CD8-positive, alpha-beta memory T cell (primary cell): ENCODE measurements around the gene GAPDHS. TPM values are rescaled to one million over a fixed set of nuclear protein-coding genes. Genes with fewer than 3 reads are reported as not detected.

Source experiments
- CTCF ChIA-PET: fragments of 350-600 bp; sonication (Branson Sonifier 250); formaldehyde crosslinking; loops from one replicate; lab custom pipeline; 2021; ENCODE audit warnings: antibody characterized with exemption; lab: Charles Lee
- POLR2A ChIA-PET: fragments of 350-600 bp; sonication (Branson Sonifier 250); formaldehyde crosslinking; loops from one replicate; lab custom pipeline; 2021; ENCODE audit warnings: antibody characterized with exemption; lab: Charles Lee
- DNase-seq, 5 donors: peaks; one replicate each; pipeline versions ENCODE4 v3.0.0 to v3.0.0-alpha.2; 2020 to 2022; ENCODE audit warnings: mixed read lengths in 1 of 5
- H3K27ac ChIP-seq: one replicate; pipeline ENCODE4 v1.7.0; 2013; ENCODE audit warnings: low read depth, mild to moderate bottlenecking, low read length, moderate library complexity
- H3K27me3 ChIP-seq: 2 replicates; pipeline ENCODE4 v1.7.0; 2013; ENCODE audit warnings: low read length, mild to moderate bottlenecking; ENCODE audit not compliant: insufficient read depth, poor library complexity, severe bottlenecking
- H3K36me3 ChIP-seq: 2 replicates; pipeline ENCODE4 v1.7.0; 2013; ENCODE audit warnings: mild to moderate bottlenecking, low read length, moderate library complexity; ENCODE audit not compliant: insufficient read depth
- H3K4me1 ChIP-seq: 2 replicates; pipeline ENCODE4 v1.7.0; 2013; ENCODE audit warnings: mild to moderate bottlenecking, low read length, moderate library complexity; ENCODE audit not compliant: insufficient read depth
- H3K4me3 ChIP-seq: 2 replicates; pipeline ENCODE4 v1.7.0; 2013; ENCODE audit warnings: mild to moderate bottlenecking, low read length
- H3K9me3 ChIP-seq: 2 replicates; pipeline ENCODE4 v1.7.0; 2013; ENCODE audit warnings: mild to moderate bottlenecking, low read length
- H3K27ac Mint-ChIP-seq, 8 donors: one replicate each; pipeline ENCODE4 v1.8.0; 2020 to 2021; ENCODE audit warnings: mixed read lengths in 8 of 8, mild to moderate bottlenecking in 6 of 8, inconsistent platforms in 3 of 8, moderate library complexity in 3 of 8
- H3K27me3 Mint-ChIP-seq, 2 donors: one replicate each; pipeline ENCODE4 v1.8.0; 2020 to 2021; ENCODE audit warnings: mixed read lengths in 2 of 2, mild to moderate bottlenecking in 1 of 2, moderate library complexity in 1 of 2
- H3K36me3 Mint-ChIP-seq, 3 donors: one replicate each; pipeline ENCODE4 v1.8.0; 2020 to 2021; ENCODE audit warnings: mixed read lengths in 3 of 3, inconsistent platforms in 1 of 3, mild to moderate bottlenecking in 1 of 3
- H3K4me1 Mint-ChIP-seq, 3 donors: one replicate each; pipeline ENCODE4 v1.8.0; 2020 to 2021; ENCODE audit warnings: mixed read lengths in 3 of 3, inconsistent platforms in 1 of 3, mild to moderate bottlenecking in 1 of 3
- H3K4me3 Mint-ChIP-seq, 7 donors: one replicate each; pipeline ENCODE4 v1.8.0; 2020 to 2021; ENCODE audit warnings: mixed read lengths in 7 of 7, mild to moderate bottlenecking in 6 of 7, moderate library complexity in 4 of 7, inconsistent platforms in 2 of 7
- H3K9me3 Mint-ChIP-seq, 5 donors: one replicate each; pipeline ENCODE4 v1.8.0; 2020 to 2022; ENCODE audit warnings: mixed read lengths in 5 of 5, mild to moderate bottlenecking in 3 of 5, moderate library complexity in 2 of 5, inconsistent platforms in 1 of 5
- polyA plus RNA-seq: library from polyadenylated mRNA; unstranded; fragments of 300-500 nt; fragmentation: Illumina TruSeq; gene quantifications from one replicate; pipeline ENCODE4 v1.2.3, GENCODE V29; 2021
- total RNA-seq, 2 experiments: library from RNA; stranded (reverse); gene quantifications; one replicate each; pipeline ENCODE4 v1.2.3, GENCODE V29; 2021

The GAPDHS gene
- total and polyA plus RNA-seq, 3 experiments from 2014 or later = not detected

- peak overlapping the region in 1 of 8 donors; percentile 20 for H3K27ac Mint-ChIP-seq
- Histone ChIP-seq H3K36me3 (no peaks in the 10 kb centered on the region), H3K27ac (no peak overlapping the region), H3K4me1 (peaks cover 17% of the 10 kb centered on the region), H3K27me3 (peaks cover 7% of the 10 kb centered on the region), H3K4me3 (no peak overlapping the region), H3K9me3 (no peaks in the 10 kb centered on the region)
- H3K9me3 Mint-ChIP-seq = no peaks in the 10 kb centered on the region
- CTCF ChIA-PET = interaction anchor here (1.1 to 1.6 kb wide), 6 partner anchors 9 to 147 kb away, joined by 3 to 6 read pairs (median 4); no protein-coding TSS in a partner anchor
- peaks cover 16 to 23% (median 17%) of the 10 kb centered on the region in 3 donors for H3K4me1 Mint-ChIP-seq
- peak overlapping the region in 3 of 7 donors; percentile 13 to 70 (median 55) for H3K4me3 Mint-ChIP-seq
- DNase-seq = no peak
- peaks cover 19 to 38% of the 10 kb centered on the region in 2 donors for H3K27me3 Mint-ChIP-seq
- POLR2A ChIA-PET = no interaction called here
- H3K36me3 Mint-ChIP-seq = no peaks in the 10 kb centered on the region
These were observed 21.9 kb upstream of the GAPDHS start for GRCh38 chr19:35511337-35511736.

GRCh38 chr19:35512831-35513627 lies 20.2 kb upstream of the GAPDHS start:
- peaks cover 7% of the 10 kb centered on the region for H3K27me3 ChIP-seq
- no peak overlapping the region for H3K4me3 ChIP-seq
- CTCF ChIA-PET = no interaction called here

GRCh38 chr19:35513628-35514281 lies 19.5 kb upstream of the GAPDHS start, which contains the start of gene DMKN:
Gene DMKN (minus strand): TSS chr19:35513649. CDS start chr19:35513475, 174 bp downstream.
- Mint-ChIP-seq H3K27ac (peak within 1 kb of the TSS in 2 of 8 donors; percentile 72 to 80), H3K4me3 (no peak within 1 kb of the TSS), H3K27me3 (peaks cover 21 to 30% of the 10 kb centered on the region in 2 donors), H3K4me1 (peaks cover 14 to 20% (median 16%) of the 10 kb centered on the region in 3 donors), H3K36me3 (no peaks in the 10 kb centered on the region), H3K9me3 (no peaks in the 10 kb centered on the region)
- CTCF ChIA-PET = no interaction called here
- Histone ChIP-seq H3K9me3 (no peaks in the 10 kb centered on the region), H3K4me3 (no peak within 1 kb of the TSS), H3K27ac (no peak within 1 kb of the TSS), H3K36me3 (no peaks in the 10 kb centered on the region), H3K4me1 (peaks cover 17% of the 10 kb centered on the region), H3K27me3 (peaks cover 4% of the 10 kb centered on the region)
- POLR2A ChIA-PET = no interaction called here
- DNase-seq = no peak

More at GRCh38 chr19:35512831-35513627, 20.2 kb upstream of the GAPDHS start:
- Mint-ChIP-seq H3K36me3 (no peaks in the 10 kb centered on the region), H3K27ac (peak overlapping the region in 2 of 8 donors; percentile 72 to 80), H3K27me3 (peaks cover 19 to 35% of the 10 kb centered on the region in 2 donors), H3K4me1 (peaks cover 16 to 23% (median 17%) of the 10 kb centered on the region in 3 donors), H3K4me3 (no peak overlapping the region), H3K9me3 (no peaks in the 10 kb centered on the region)
- Histone ChIP-seq H3K27ac (no peak overlapping the region), H3K36me3 (no peaks in the 10 kb centered on the region), H3K9me3 (no peaks in the 10 kb centered on the region), H3K4me1 (peaks cover 17% of the 10 kb centered on the region)
- DNase-seq = no peak
- POLR2A ChIA-PET = no interaction called here

DNA sequence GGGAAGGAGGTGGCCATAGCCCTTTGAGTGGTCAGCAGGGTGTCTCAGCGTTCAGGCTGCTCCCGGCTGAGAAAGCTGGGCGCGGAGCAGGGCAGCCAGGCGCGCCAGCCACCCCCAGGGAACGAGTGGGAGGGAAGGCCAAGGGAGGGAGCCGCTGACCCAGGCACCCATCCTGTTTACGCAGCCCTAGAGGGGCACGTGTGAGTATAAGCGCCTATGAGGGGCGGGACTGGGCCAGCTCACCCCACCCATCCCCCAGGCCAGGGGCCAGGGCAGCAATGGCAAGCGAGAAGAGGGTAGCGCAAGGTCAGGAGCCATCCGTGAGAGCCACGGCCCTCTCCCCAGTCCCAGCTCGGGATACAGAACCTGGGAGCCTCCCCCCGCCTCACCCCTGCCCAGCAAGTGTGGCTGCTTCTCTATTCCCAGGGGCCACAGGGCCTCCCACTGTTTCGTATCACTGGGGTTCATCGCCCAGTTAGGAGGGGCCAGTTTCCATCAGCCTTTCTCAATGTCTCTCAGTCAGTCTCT lies 18.9 kb upstream of the GAPDHS start:
- Histone ChIP-seq H3K27ac (no peak overlapping the region), H3K4me3 (no peak overlapping the region), H3K4me1 (peaks cover 14% of the 10 kb centered on the region), H3K27me3 (peaks cover 4% of the 10 kb centered on the region), H3K9me3 (no peaks in the 10 kb centered on the region), H3K36me3 (no peaks in the 10 kb centered on the region)
- ChIA-PET CTCF (no interaction called here), POLR2A (no interaction called here)
- no peak for DNase-seq
- Mint-ChIP-seq H3K4me1 (peaks cover 10 to 16% (median 12%) of the 10 kb centered on the region in 3 donors), H3K36me3 (no peaks in the 10 kb centered on the region), H3K27ac (no peak overlapping the region), H3K27me3 (peaks cover 20 to 34% of the 10 kb centered on the region in 2 donors), H3K4me3 (no peak overlapping the region), H3K9me3 (no peaks in the 10 kb centered on the region)

GRCh38 chr19:35516310-35516709 lies 16.9 kb upstream of the GAPDHS start:
- H3K27ac Mint-ChIP-seq = peak overlapping the region in 1 of 8 donors; percentile 63
- peaks cover 15 to 30% of the 10 kb centered on the region in 2 donors for H3K27me3 Mint-ChIP-seq
- Histone ChIP-seq H3K27ac (no peak overlapping the region), H3K9me3 (no peaks in the 10 kb centered on the region), H3K4me1 (no peaks in the 10 kb centered on the region), H3K4me3 (no peak overlapping the region), H3K36me3 (no peaks in the 10 kb centered on the region), H3K27me3 (no peaks in the 10 kb centered on the region)
- no peak overlapping the region for H3K4me3 Mint-ChIP-seq
- H3K9me3 Mint-ChIP-seq = no peaks in the 10 kb centered on the region
- H3K4me1 Mint-ChIP-seq = no peaks in the 10 kb centered on the region
- DNase-seq = no peak
- POLR2A ChIA-PET = no interaction called here
- CTCF ChIA-PET = no interaction called here
- no peaks in the 10 kb centered on the region for H3K36me3 Mint-ChIP-seq

DNA sequence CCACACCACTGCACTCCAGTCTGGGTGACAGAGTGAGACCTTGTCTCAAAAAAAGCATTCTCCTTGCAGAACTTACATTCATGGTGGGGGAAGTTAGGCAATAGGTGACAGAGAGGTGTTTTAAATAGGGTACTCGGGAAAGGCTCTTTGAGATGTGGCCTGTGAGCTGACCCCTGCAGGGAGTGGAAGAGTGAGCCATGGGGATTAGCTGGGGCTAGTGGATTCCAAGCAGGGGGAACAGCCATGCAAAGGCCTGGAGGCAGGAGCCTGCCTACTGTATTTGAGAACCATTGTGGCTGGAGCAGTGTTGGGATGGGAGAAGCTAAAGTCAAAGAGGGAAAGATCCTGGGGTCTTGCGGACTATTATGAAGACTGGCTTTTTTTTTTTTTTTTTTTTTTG lies 15.9 kb upstream of the GAPDHS start:
- CTCF ChIA-PET = interaction anchor here (0.9 kb wide), 1 partner anchor 18 kb away, joined by 3 read pairs; no protein-coding TSS in a partner anchor

GRCh38 chr19:35518313-35518712 lies 14.9 kb upstream of the GAPDHS start:
- Mint-ChIP-seq H3K4me3 (no peak overlapping the region), H3K9me3 (no peaks in the 10 kb centered on the region), H3K27ac (no peak overlapping the region), H3K4me1 (no peaks in the 10 kb centered on the region), H3K27me3 (peaks cover 1 to 14% of the 10 kb centered on the region in 2 donors), H3K36me3 (no peaks in the 10 kb centered on the region)
- CTCF ChIA-PET = no interaction called here
- POLR2A ChIA-PET = no interaction called here
- H3K36me3 ChIP-seq = no peaks in the 10 kb centered on the region
- H3K27me3 ChIP-seq = no peaks in the 10 kb centered on the region
- H3K4me3 ChIP-seq = no peak overlapping the region
- H3K4me1 ChIP-seq = no peaks in the 10 kb centered on the region
- H3K27ac ChIP-seq = no peak overlapping the region
- no peaks in the 10 kb centered on the region for H3K9me3 ChIP-seq
- no peak for DNase-seq

More for the DNA sequence above, 15.9 kb upstream of the GAPDHS start:
- DNase-seq = no peak
- H3K27ac Mint-ChIP-seq = no peak overlapping the region
- no peaks in the 10 kb centered on the region for H3K9me3 Mint-ChIP-seq
- Histone ChIP-seq H3K4me1 (no peaks in the 10 kb centered on the region), H3K4me3 (no peak overlapping the region), H3K27me3 (no peaks in the 10 kb centered on the region), H3K27ac (no peak overlapping the region), H3K36me3 (no peaks in the 10 kb centered on the region), H3K9me3 (no peaks in the 10 kb centered on the region)
- POLR2A ChIA-PET = no interaction called here
- H3K27me3 Mint-ChIP-seq = peaks cover 8 to 24% of the 10 kb centered on the region in 2 donors
- no peak overlapping the region for H3K4me3 Mint-ChIP-seq
- no peaks in the 10 kb centered on the region for H3K4me1 Mint-ChIP-seq
- H3K36me3 Mint-ChIP-seq = no peaks in the 10 kb centered on the region

GRCh38 chr19:35519291-35519690 lies 14.0 kb upstream of the GAPDHS start:
- POLR2A ChIA-PET = no interaction called here
- CTCF ChIA-PET = no interaction called here
- H3K4me3 ChIP-seq = no peak overlapping the region
- H3K4me3 Mint-ChIP-seq = no peak overlapping the region
- no peaks in the 10 kb centered on the region for H3K9me3 ChIP-seq
- H3K9me3 Mint-ChIP-seq = no peaks in the 10 kb centered on the region
- H3K27ac ChIP-seq = no peak overlapping the region
- no peak for DNase-seq
- H3K27me3 Mint-ChIP-seq = peaks cover 1 to 13% of the 10 kb centered on the region in 2 donors
- H3K4me1 ChIP-seq = no peaks in the 10 kb centered on the region
- no peaks in the 10 kb centered on the region for H3K36me3 Mint-ChIP-seq
- H3K27ac Mint-ChIP-seq = no peak overlapping the region
- no peaks in the 10 kb centered on the region for H3K27me3 ChIP-seq
- no peaks in the 10 kb centered on the region for H3K36me3 ChIP-seq
- no peaks in the 10 kb centered on the region for H3K4me1 Mint-ChIP-seq
